Neural progenitor cell (in vitro differentiated cells): Measurements from ENCODE around the gene PKNOX2.

Experiments
- EZH2phosphoT487 ChIP-seq: fragments of 200-600 bp; sonication (generic); IDR thresholded peaks from 2 replicates; pipeline ENCODE4 v1.6.1; 2017; ENCODE audit warnings: antibody characterized with exemption
- TF ChIP-seq, protein P1 (sequence below): fragments of 200-600 bp; sonication (generic); IDR thresholded peaks from 2 replicates; pipeline ENCODE4 v1.5.1; 2017; ENCODE audit warnings: antibody characterized with exemption, mild to moderate bottlenecking

DNA sequence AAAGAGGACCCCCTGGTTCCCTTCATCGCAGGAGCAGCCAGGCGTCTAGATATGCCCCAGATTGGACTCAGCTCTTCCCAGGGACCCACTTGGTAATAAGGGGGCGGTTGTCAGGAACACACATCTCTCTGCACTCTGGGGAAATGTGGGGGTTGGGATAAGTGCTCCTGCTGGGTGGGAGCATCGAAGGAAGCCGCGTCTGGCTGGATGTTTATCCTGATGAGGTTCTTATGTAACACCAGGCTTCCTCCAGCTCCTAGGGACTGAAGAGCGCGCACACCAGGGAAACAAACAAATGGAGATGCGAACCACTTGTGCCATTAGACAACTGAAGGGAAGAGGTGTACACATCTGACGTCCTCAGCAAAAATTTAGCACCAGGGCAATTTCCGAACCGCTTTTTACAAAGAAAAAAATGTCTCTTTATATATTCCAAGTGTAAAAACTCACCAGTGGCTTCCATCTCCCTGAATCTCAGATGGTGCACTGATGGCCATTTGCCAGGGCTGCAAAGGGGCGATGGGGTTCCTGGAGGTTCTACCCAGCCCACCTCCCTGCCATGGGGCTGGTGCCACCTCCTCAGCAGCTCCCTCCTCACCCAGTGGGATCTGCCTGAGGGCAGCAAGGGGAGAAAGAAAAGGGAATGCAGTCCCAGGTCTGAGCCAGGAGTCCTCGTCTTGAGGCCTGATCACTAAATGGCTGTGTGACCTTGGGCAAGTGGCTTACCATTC lies 89.4 kb downstream of the PKNOX2 start:
- TF ChIP-seq, protein P1, sequence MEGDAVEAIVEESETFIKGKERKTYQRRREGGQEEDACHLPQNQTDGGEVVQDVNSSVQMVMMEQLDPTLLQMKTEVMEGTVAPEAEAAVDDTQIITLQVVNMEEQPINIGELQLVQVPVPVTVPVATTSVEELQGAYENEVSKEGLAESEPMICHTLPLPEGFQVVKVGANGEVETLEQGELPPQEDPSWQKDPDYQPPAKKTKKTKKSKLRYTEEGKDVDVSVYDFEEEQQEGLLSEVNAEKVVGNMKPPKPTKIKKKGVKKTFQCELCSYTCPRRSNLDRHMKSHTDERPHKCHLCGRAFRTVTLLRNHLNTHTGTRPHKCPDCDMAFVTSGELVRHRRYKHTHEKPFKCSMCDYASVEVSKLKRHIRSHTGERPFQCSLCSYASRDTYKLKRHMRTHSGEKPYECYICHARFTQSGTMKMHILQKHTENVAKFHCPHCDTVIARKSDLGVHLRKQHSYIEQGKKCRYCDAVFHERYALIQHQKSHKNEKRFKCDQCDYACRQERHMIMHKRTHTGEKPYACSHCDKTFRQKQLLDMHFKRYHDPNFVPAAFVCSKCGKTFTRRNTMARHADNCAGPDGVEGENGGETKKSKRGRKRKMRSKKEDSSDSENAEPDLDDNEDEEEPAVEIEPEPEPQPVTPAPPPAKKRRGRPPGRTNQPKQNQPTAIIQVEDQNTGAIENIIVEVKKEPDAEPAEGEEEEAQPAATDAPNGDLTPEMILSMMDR = no peak
- no peak for TF ChIP-seq EZH2phosphoT487
